Raji (cell line): ENCODE results near the gene VPS37B.

Experiments used
- POLR2A ChIP-seq: IDR thresholded peaks from 2 replicates; pipeline ENCODE4 v1.6.1; 2011; ENCODE audit warnings: low read depth, low read length, control low read depth; ENCODE audit not compliant: insufficient read depth

VPS37B gene

GRCh38 chr12:122920687-122921086 is 24.8 kb upstream of the VPS37B start:
- no peak for TF ChIP-seq POLR2A

GRCh38 chr12:122918827-122919226 is 22.9 kb upstream of the VPS37B start:
- no peak for TF ChIP-seq POLR2A

DNA sequence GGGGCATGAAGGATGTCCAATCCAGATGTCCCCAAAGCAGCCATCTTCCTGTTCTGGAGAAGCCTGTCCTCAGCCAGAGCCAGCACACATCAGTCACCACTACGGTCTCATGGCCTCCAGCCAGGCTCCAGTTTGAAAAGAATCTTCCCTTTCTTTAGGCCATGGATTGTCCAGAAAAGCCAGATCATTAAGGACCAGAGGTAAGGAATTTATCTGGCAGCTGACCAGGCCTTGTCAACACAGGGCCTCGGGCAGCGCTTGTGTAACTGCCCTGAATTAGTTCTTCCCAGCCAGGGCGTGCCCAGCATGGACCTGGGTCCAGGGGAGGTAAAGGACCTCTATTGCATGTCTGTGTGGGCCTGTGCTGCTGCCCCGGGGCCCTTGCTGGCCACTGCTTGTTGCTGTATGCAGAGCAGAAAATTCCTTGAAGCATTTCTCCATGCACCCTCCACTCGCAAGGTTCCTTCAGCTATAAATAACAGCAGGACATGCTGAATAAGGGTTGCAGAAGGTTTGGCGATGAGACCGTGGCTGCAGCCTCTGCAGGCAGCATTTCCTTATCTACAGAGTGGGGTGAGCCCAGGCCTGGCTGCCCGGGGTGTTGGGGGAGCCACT is 21.7 kb upstream of the VPS37B start:
- TF ChIP-seq POLR2A: no peak

DNA sequence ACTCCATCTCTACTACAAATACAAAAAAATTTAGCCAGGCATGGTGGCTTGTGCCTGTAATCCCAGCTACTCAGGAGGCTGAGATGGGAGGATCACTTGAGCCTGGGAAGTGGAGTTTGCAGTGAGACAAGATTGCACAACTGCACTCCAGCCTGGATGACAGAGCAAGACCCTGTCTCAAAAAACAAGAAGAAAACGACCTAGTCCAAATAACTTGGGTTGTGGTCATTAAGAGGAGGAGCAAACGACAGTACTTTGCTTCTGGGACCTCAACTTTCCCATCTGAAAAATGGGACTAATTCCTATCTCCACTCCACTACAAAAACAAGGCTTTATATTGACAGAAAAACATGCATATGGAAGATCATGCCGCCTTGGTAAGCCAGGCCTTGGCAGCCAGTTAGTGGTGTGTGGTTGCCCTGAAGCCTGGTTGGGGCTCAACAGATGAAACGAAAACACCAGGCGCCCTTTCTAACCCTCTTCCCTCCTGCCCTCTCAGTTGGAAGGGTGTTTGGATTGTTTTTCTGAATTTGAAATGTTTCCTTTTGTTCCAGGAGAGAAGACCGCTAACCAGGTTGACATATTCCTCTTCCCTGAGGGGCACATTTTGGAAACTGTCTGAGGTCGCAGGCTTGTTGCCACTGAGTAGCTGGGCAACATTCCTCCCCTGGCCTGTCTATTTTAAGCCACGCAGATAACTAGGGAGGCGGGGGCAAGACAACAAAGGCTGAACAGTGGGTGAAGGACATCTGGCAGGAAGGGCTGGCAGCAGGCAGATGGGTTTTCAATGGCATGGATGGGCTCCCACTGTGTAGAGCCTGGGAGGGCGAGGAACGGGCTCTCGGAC is 13.7 kb upstream of the VPS37B start:
- TF ChIP-seq POLR2A: no peak

- no peak for TF ChIP-seq POLR2A
Observed at GRCh38 chr12:122908915-122909314, 13.0 kb upstream of the VPS37B start.

GRCh38 chr12:122903693-122904034 is 7.7 kb upstream of the VPS37B start:
- TF ChIP-seq POLR2A: no peak

- TF ChIP-seq POLR2A: no peak
Observed at GRCh38 chr12:122902854-122903692, 7.1 kb upstream of the VPS37B start.

DNA sequence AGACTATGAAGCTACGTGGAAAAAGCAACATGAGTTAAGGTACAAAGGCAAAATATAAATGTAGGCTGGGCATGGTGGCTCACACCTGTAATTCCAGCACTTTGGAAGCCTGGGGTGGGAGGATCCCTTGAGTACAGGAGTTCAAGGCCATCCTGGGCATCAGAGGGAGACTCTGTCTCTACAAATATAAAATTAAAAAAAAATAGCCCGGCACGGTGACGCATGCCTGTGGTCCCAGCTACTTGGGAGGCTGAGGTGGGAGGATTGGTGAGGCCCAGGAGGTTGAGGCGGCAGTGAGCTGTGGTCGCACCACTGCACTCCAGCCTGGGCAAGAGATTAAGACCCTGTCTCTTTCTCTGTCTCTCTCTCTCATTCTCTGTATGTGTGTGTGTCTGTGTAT is 4.0 kb upstream of the VPS37B start:
- no peak for TF ChIP-seq POLR2A

GRCh38 chr12:122896662-122897061 is 738 bp upstream of the VPS37B start:
- no peak for TF ChIP-seq POLR2A

DNA sequence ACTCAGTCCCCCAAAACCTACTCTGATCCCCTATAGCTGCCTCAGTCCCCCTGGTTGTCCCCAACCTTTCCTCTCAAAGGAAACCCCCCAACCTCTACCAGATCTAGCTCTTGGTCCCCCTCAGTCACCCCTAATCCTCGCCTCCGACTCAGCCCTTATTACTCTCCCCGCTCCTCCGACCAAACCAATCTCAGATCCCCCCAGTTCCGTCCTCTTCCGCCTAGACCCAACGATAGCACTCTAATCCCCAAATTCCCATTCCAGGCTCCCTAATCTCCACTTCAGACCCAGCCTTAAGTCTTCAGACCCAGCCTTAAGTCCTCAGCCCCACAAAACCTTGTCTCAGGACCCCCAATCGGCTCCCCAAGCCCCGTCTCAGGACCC is 612 bp downstream of the VPS37B start:
- no peak for TF ChIP-seq POLR2A

GRCh38 chr12:122894193-122895121 is 1.5 kb downstream of the VPS37B start:
- no peak for TF ChIP-seq POLR2A

DNA sequence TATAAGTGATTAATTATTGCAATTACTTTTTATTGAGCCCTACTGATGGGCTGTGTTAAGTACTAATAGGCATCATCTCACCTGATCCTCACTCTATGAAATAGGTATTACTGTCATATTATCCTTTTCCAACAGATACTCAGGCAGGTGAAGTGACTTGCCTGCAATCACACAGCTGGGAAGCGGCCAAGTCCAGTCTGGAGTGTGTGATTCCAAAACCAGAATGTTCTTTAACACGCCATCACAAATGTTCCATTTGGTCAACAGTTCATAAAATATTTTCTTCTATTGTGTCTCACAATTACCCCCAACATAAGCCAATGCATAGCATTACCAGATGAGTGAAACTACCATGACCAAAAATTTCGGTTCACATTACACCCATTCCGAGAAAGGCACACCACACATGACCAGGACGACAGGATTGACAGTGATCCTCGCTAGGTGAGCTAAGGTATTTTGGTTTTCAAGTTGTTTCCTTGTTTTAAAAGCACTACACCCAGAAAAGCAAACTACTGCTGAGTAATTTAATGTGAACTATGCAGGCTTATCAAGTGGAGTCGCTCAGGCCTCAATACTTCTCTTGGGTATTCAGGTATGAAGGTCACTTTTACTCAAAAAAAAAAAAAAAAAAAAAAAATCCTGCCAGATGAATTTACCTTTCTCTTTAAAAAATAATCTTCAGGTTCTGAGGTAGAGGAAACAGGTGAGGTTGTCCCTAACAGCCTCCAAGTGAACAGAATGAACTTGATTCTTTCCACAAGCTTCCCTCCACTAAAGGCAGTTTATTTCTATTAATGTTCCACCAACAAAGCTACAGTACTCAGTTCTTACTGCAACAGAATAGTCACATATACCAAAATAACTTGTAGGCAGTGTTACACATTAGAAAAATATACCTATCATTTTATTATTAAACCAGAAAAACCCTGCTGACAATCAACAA is 2.4 kb downstream of the VPS37B start:
- TF ChIP-seq POLR2A: no peak

DNA sequence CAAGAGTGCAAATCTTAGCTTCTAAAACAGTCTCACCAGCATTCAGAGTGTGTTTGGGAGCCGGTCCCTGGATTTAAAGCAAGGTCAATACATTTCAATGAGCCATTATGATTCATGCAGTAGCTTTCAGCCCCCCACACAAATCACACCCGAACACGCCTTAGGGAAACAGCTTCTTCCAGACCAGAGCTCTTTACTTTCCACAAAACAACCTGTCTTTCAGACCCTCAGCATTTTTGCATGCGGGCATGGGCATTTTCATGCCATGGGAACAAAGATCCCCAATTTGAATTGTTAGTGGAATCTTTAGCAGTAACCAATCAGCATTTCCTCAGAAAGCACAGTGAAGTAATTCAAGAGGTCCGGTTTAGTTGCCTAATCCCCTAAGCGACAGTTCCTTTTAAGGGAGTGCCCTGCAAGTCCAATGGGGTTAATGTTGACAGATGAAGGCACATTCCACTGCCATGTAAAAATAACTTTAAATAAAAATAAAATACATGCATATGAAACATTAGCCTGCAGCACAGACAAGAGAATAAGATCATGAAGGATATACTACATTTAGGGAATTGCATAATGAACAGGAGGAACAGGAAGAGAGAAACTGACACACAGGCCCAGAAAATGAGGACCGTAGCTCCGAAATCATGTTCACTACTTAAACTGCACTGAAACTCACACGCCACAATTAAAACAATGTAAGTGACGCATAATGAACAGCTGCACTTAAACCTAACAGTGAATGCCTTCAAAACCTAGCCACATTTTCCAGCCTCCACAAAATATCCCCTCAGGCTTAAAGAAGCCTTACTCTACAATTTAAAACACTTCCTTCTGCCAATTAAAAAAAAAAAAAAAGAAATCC is 4.0 kb downstream of the VPS37B start:
- TF ChIP-seq POLR2A: no peak
